Adrenal gland (tissue), 5 donors: ENCODE results near the gene RPL27A.

Experiments used
- CTCF ChIP-seq, 6 experiments: fragments of 450-650 bp in 4 of 6; fragments of 200-600 bp in 2 of 6; sonication (generic) in 1 of 6; IDR thresholded peaks; 1 replicate in 5 of 6; 2 replicates in 1 of 6; pipeline versions ENCODE4 v1.5.1 to v1.8.0; 2016 to 2021; ENCODE audit warnings: antibody characterized with exemption in 6 of 6, mild to moderate bottlenecking in 2 of 6, moderate library complexity in 1 of 6
- POLR2A ChIP-seq, 2 donors: fragments of 450-650 bp; IDR thresholded peaks; one replicate each; pipeline ENCODE4 v1.6.1; 2017; ENCODE audit warnings: antibody characterized with exemption in 2 of 2, mild to moderate bottlenecking in 2 of 2, moderate library complexity in 1 of 2
- donor health status: DM: no; HTN: no; CAD: no.

GRCh38 chr11:8705146-8705545 lies 22.6 kb downstream of the RPL27A start:
- no peak for TF ChIP-seq CTCF (IDR thresholded peaks at IDR 0.05)
- no peak for TF ChIP-seq POLR2A (IDR thresholded peaks at IDR 0.05)
